Hepatocyte (in vitro differentiated cells): ENCODE results near the gene FAM227B. TPM values are rescaled to one million over a fixed set of nuclear protein-coding genes. Genes with fewer than 3 reads are reported as not detected.

Source experiments
- DNase-seq: peaks from one replicate; pipeline ENCODE4 v3.0.0-alpha.2; 2016; ENCODE audit warnings: low spot score
- H2AFZ ChIP-seq: fragments of 200-600 bp; sonication (generic); 2 replicates; pipeline ENCODE4 v1.6.0; 2016; ENCODE audit warnings: antibody characterized with exemption, mild to moderate bottlenecking
- H3K27ac ChIP-seq: fragments of 200-600 bp; sonication (generic); 2 replicates; pipeline ENCODE4 v1.5.1; 2016; ENCODE audit warnings: mild to moderate bottlenecking
- H3K27me3 ChIP-seq: fragments of 200-600 bp; sonication (generic); 2 replicates; pipeline ENCODE4 v1.6.1; 2016
- H3K36me3 ChIP-seq: fragments of 200-600 bp; sonication (generic); replicated peaks from 2 replicates; pipeline ENCODE4 v1.5.1; 2016; ENCODE audit warnings: low read depth; ENCODE audit not compliant: insufficient read depth
- H3K4me1 ChIP-seq: fragments of 200-600 bp; sonication (generic); 2 replicates; pipeline ENCODE4 v1.5.1; 2016; ENCODE audit warnings: mild to moderate bottlenecking, moderate library complexity; ENCODE audit not compliant: insufficient read depth
- H3K4me2 ChIP-seq: fragments of 200-600 bp; sonication (generic); 2 replicates; pipeline ENCODE4 v1.6.0; 2016
- H3K4me3 ChIP-seq: fragments of 200-600 bp; sonication (generic); 2 replicates; pipeline ENCODE4 v1.5.1; 2016; ENCODE audit warnings: mild to moderate bottlenecking
- H3K79me2 ChIP-seq: fragments of 200-600 bp; sonication (generic); 2 replicates; pipeline ENCODE4 v1.6.0; 2017; ENCODE audit warnings: mild to moderate bottlenecking
- H3K9me2 ChIP-seq: fragments of 200-600 bp; sonication (generic); replicated peaks from 2 replicates; pipeline ENCODE4 v1.6.0; 2017; ENCODE audit warnings: mild to moderate bottlenecking; ENCODE audit not compliant: insufficient read depth
- H3K9me3 ChIP-seq: fragments of 200-600 bp; sonication (generic); 2 replicates; pipeline ENCODE4 v1.5.1; 2016; ENCODE audit warnings: low read depth, mild to moderate bottlenecking
- H4K20me1 ChIP-seq: fragments of 200-600 bp; sonication (generic); 2 replicates; pipeline ENCODE4 v1.6.0; 2016; ENCODE audit warnings: mild to moderate bottlenecking; ENCODE audit not compliant: insufficient read depth, poor library complexity, severe bottlenecking
- EZH2 ChIP-seq: fragments of 200-600 bp; sonication (generic); IDR thresholded peaks from 2 replicates; pipeline ENCODE4 v1.6.1; 2016; ENCODE audit warnings: antibody characterized with exemption, mild to moderate bottlenecking, borderline replicate concordance
- EZH2phosphoT487 ChIP-seq: fragments of 200-600 bp; sonication (generic); IDR thresholded peaks from one replicate; pipeline ENCODE4 v1.6.1; 2018; ENCODE audit warnings: antibody characterized with exemption, mild to moderate bottlenecking, low read depth, moderate library complexity; ENCODE audit not compliant: unreplicated experiment, severe bottlenecking
- polyA plus RNA-seq: library from polyadenylated mRNA; unstranded; fragments of >200 nt; fragmentation: Nextera tagmentation; extraction: Ambion mirVana; gene quantifications from 2 replicates; pipeline ENCODE4 v1.2.1, GENCODE V29; 2016
- total RNA-seq: library from RNA; depleted of rRNA; stranded (reverse); fragments of >200 nt; gene quantifications from 2 replicates; pipeline ENCODE4 v1.2.3, GENCODE V29; 2014
- TF ChIP-seq, protein P1 (sequence below): fragments of 200-600 bp; sonication (generic); IDR thresholded peaks from 2 replicates; pipeline ENCODE4 v1.5.1; 2016; ENCODE audit warnings: antibody characterized with exemption, mild to moderate bottlenecking; ENCODE audit not compliant: poor library complexity

The FAM227B gene
- total and polyA plus RNA-seq, 2 experiments from 2014 or later, result 4.5 to 9.2 TPM

DNA sequence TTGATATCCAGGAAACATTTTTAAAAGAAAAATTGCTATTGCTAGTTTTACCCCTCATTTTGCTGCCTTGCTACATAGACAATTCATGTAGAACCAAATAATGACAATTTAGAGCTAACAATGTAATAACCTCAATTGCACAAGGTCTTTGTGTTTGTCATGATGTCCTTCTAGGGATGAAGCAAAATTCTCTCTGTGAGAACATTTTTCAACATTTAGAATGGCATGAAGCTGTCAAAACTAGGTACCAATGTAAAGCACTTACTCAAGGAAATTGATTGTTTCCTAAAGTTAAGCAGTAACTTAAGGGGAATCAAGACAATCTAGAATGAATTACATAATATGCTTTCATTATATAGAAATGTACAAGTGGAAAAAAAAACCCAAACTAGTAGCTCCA is 205.5 kb downstream of the FAM227B start:
- H3K79me2 ChIP-seq, result no peaks in the 10 kb centered on the region
- no peak overlapping the region for H2AFZ ChIP-seq
- H4K20me1 ChIP-seq, result no peaks in the 10 kb centered on the region
- DNase-seq, result no peak
- H3K27me3 ChIP-seq, result no peaks in the 10 kb centered on the region
- no peak overlapping the region for H3K27ac ChIP-seq
- H3K9me2 ChIP-seq, result no peaks in the 10 kb centered on the region
- no peak for TF ChIP-seq EZH2
- TF ChIP-seq, protein P1, sequence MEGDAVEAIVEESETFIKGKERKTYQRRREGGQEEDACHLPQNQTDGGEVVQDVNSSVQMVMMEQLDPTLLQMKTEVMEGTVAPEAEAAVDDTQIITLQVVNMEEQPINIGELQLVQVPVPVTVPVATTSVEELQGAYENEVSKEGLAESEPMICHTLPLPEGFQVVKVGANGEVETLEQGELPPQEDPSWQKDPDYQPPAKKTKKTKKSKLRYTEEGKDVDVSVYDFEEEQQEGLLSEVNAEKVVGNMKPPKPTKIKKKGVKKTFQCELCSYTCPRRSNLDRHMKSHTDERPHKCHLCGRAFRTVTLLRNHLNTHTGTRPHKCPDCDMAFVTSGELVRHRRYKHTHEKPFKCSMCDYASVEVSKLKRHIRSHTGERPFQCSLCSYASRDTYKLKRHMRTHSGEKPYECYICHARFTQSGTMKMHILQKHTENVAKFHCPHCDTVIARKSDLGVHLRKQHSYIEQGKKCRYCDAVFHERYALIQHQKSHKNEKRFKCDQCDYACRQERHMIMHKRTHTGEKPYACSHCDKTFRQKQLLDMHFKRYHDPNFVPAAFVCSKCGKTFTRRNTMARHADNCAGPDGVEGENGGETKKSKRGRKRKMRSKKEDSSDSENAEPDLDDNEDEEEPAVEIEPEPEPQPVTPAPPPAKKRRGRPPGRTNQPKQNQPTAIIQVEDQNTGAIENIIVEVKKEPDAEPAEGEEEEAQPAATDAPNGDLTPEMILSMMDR, result no peak
- TF ChIP-seq EZH2phosphoT487, result no peak
- no peak overlapping the region for H3K4me3 ChIP-seq
- H3K9me3 ChIP-seq, result no peaks in the 10 kb centered on the region
- no peaks in the 10 kb centered on the region for H3K4me1 ChIP-seq
- no peak overlapping the region for H3K4me2 ChIP-seq
- no peaks in the 10 kb centered on the region for H3K36me3 ChIP-seq

DNA sequence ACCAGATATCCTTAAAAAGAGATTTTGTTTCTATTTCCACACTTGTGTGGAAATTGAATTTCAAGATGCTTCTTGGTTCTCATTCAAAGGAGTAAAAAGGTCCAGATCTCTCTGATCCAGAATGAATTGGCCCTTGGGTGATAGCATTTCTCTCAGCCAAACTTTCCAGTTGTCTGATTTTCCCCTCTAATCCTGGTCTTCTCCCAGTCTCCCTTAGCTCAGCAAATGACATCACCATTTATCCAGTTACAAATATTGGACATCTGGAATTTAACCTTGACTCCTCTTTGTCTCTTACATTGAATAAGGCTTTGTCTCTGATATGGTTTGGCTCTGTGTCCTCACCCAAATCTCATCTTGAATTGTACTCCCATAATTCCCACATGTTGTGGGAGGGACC is 207.8 kb downstream of the FAM227B start:
- Histone ChIP-seq H3K4me3 (no peak overlapping the region), H3K9me2 (no peaks in the 10 kb centered on the region), H3K27ac (no peak overlapping the region), H3K4me1 (no peaks in the 10 kb centered on the region), H3K9me3 (no peaks in the 10 kb centered on the region), H4K20me1 (no peaks in the 10 kb centered on the region), H3K4me2 (no peak overlapping the region), H3K36me3 (no peaks in the 10 kb centered on the region), H2AFZ (no peak overlapping the region), H3K27me3 (no peaks in the 10 kb centered on the region), H3K79me2 (no peaks in the 10 kb centered on the region)
- TF ChIP-seq, protein P1, result no peak
- TF ChIP-seq EZH2 (no peak), EZH2phosphoT487 (no peak)
- DNase-seq, result no peak

DNA sequence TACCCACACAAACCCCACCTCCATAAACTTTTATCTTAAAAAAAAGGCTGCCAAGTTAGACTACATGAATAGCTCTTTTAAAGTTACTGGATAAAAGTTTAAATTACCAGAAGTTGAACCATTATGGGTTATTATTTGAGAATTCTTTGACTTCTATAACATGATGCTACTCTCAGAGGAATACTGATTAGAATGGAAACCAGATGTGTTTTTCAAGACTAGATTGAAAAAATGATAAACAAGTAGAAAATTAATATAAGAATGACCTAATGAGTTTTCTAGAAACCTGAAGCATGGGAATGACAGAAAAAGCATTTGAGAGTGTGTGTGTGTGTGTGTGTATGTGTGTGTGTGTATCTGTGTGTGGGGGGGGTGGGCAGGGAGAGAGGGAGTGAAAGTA is 210.0 kb downstream of the FAM227B start:
- no peak for DNase-seq
- Histone ChIP-seq H3K27ac (no peak overlapping the region), H3K27me3 (no peaks in the 10 kb centered on the region), H3K9me2 (no peaks in the 10 kb centered on the region), H2AFZ (no peak overlapping the region), H3K4me3 (no peak overlapping the region), H4K20me1 (no peaks in the 10 kb centered on the region), H3K79me2 (no peaks in the 10 kb centered on the region), H3K4me2 (no peak overlapping the region), H3K9me3 (no peaks in the 10 kb centered on the region), H3K36me3 (no peaks in the 10 kb centered on the region), H3K4me1 (no peaks in the 10 kb centered on the region)
- TF ChIP-seq, protein P1, result no peak
- no peak for TF ChIP-seq EZH2phosphoT487
- no peak for TF ChIP-seq EZH2
